Esophagus (tissue), 2 donors: ENCODE data around the gene WWOX. TPM values are rescaled to one million over a fixed set of nuclear protein-coding genes. Genes with fewer than 3 reads are reported as not detected.

ENCODE experiments used
- H3K27ac ChIP-seq, 2 donors: one replicate each; pipeline ENCODE4 v1.5.1; 2013; ENCODE audit warnings: low read depth in 2 of 2, mild to moderate bottlenecking in 2 of 2, inconsistent platforms in 1 of 2, low read length in 1 of 2, moderate library complexity in 1 of 2
- H3K27me3 ChIP-seq, 2 donors: one replicate each; pipeline ENCODE4 v1.6.1; 2013; ENCODE audit warnings: low read length in 2 of 2, control low read depth in 1 of 2, mild to moderate bottlenecking in 1 of 2; ENCODE audit not compliant: insufficient read depth in 2 of 2, control insufficient read depth in 1 of 2
- H3K36me3 ChIP-seq, 2 donors: one replicate each; pipeline ENCODE4 v1.6.1; 2013; ENCODE audit warnings: low read length in 1 of 2; ENCODE audit not compliant: control insufficient read depth in 2 of 2, insufficient read depth in 2 of 2
- H3K4me1 ChIP-seq, 2 donors: one replicate each; pipeline ENCODE4 v1.6.1; 2013; ENCODE audit warnings: low read length in 1 of 2; ENCODE audit not compliant: control insufficient read depth in 2 of 2, insufficient read depth in 2 of 2
- H3K4me3 ChIP-seq, 2 donors: one replicate each; pipeline ENCODE4 v1.5.1; 2013; ENCODE audit warnings: low read length in 2 of 2, mild to moderate bottlenecking in 2 of 2, low read depth in 1 of 2, moderate library complexity in 1 of 2
- H3K9me3 ChIP-seq, 2 donors: one replicate each; pipeline ENCODE4 v1.6.1; 2013; ENCODE audit warnings: mild to moderate bottlenecking in 2 of 2, low read depth in 1 of 2, low read length in 1 of 2, moderate library complexity in 1 of 2; ENCODE audit not compliant: control insufficient read depth in 2 of 2, insufficient read depth in 1 of 2
- WGBS, 2 donors: extraction: QIAGEN DNeasy Blood & Tissue Kit; methylation state at CpG; one replicate each; pipeline ENCODE4 v1.1.7; 2013; 5-methylcytosine and 5-hydroxymethylcytosine counted together
- polyA plus RNA-seq, 2 donors: library from polyadenylated mRNA; stranded (reverse); fragments of 200-250 nt; gene quantifications; one replicate each; pipeline ENCODE4 v1.2.3, GENCODE V29; 2013
- donor health status: healthy with polysubstance abuse.
- donor health status: Bipolar disorder and iron deficiency.

WWOX gene
- polyA plus RNA-seq, 2 donors = 6.4 to 9.1 TPM

GRCh38 chr16:78925083-78925767 is 825.8 kb downstream of the WWOX start:
- Histone ChIP-seq H3K4me1 (no peaks in the 10 kb centered on the region), H3K27me3 (no peaks in the 10 kb centered on the region), H3K36me3 (no peaks in the 10 kb centered on the region), H3K4me3 (no peak overlapping the region), H3K27ac (no peak overlapping the region), H3K9me3 (peaks cover 0 to 4% of the 10 kb centered on the region in 2 donors)
- WGBS, 2 donors = 68 to 73% methylated on average over 8 of the region's 8 CpGs

GRCh38 chr16:78926723-78927210 is 827.3 kb downstream of the WWOX start:
- H3K27me3 ChIP-seq = no peaks in the 10 kb centered on the region
- no peaks in the 10 kb centered on the region for H3K36me3 ChIP-seq
- H3K27ac ChIP-seq = no peak overlapping the region
- H3K4me3 ChIP-seq = no peak overlapping the region
- no peaks in the 10 kb centered on the region for H3K9me3 ChIP-seq
- no peaks in the 10 kb centered on the region for H3K4me1 ChIP-seq
- 72 to 84% methylated on average over 5 of the region's 5 CpGs for WGBS, 2 donors

- no peak overlapping the region for H3K27ac ChIP-seq
- no peaks in the 10 kb centered on the region for H3K4me1 ChIP-seq
- H3K4me3 ChIP-seq = peak overlapping the region in 1 of 2 donors; percentile 40
- whole genome bisulfite sequencing, 2 donors = 32 to 51% methylated on average over 4 of the region's 4 CpGs
- no peaks in the 10 kb centered on the region for H3K36me3 ChIP-seq
- H3K9me3 ChIP-seq = no peaks in the 10 kb centered on the region
- H3K27me3 ChIP-seq = no peaks in the 10 kb centered on the region
These were observed 828.3 kb downstream of the WWOX start for GRCh38 chr16:78927766-78928165.

GRCh38 chr16:78929841-78930240 is 830.4 kb downstream of the WWOX start:
- Histone ChIP-seq H3K27me3 (no peaks in the 10 kb centered on the region), H3K9me3 (no peaks in the 10 kb centered on the region)
- 93% methylated on average over 7 of the region's 7 CpGs for WGBS, 2 donors

GRCh38 chr16:78930561-78930960 is 831.1 kb downstream of the WWOX start:
- Histone ChIP-seq H3K9me3 (no peaks in the 10 kb centered on the region), H3K27ac (no peak overlapping the region), H3K4me3 (no peak overlapping the region), H3K36me3 (no peaks in the 10 kb centered on the region), H3K27me3 (no peaks in the 10 kb centered on the region), H3K4me1 (no peaks in the 10 kb centered on the region)
- 86 to 95% methylated on average over 4 of the region's 4 CpGs for WGBS, 2 donors

More at GRCh38 chr16:78929841-78930240, 830.4 kb downstream of the WWOX start:
- H3K4me3 ChIP-seq = no peak overlapping the region
- H3K4me1 ChIP-seq = no peaks in the 10 kb centered on the region
- no peaks in the 10 kb centered on the region for H3K36me3 ChIP-seq
- H3K27ac ChIP-seq = no peak overlapping the region

- no peaks in the 10 kb centered on the region for H3K27me3 ChIP-seq
- 97% methylated on average over 2 of the region's 2 CpGs for WGBS, 2 donors
- no peaks in the 10 kb centered on the region for H3K4me1 ChIP-seq
- no peaks in the 10 kb centered on the region for H3K36me3 ChIP-seq
- no peak overlapping the region for H3K27ac ChIP-seq
- no peaks in the 10 kb centered on the region for H3K9me3 ChIP-seq
- H3K4me3 ChIP-seq = no peak overlapping the region
These were observed 831.8 kb downstream of the WWOX start for GRCh38 chr16:78931267-78931666.

- Histone ChIP-seq H3K4me3 (no peak overlapping the region), H3K27me3 (no peaks in the 10 kb centered on the region), H3K27ac (no peak overlapping the region), H3K4me1 (no peaks in the 10 kb centered on the region), H3K9me3 (no peaks in the 10 kb centered on the region), H3K36me3 (no peaks in the 10 kb centered on the region)
- WGBS, 2 donors = 78 to 85% methylated on average over 4 of the region's 4 CpGs
These were observed 832.2 kb downstream of the WWOX start for GRCh38 chr16:78931678-78932077.

GRCh38 chr16:78932355-78932943 is 833.0 kb downstream of the WWOX start:
- Histone ChIP-seq H3K4me1 (no peaks in the 10 kb centered on the region), H3K9me3 (no peaks in the 10 kb centered on the region), H3K27ac (no peak overlapping the region), H3K36me3 (no peaks in the 10 kb centered on the region), H3K27me3 (no peaks in the 10 kb centered on the region), H3K4me3 (no peak overlapping the region)
- WGBS, 2 donors = 87 to 94% methylated on average over 9 of the region's 9 CpGs

- Histone ChIP-seq H3K4me1 (no peaks in the 10 kb centered on the region), H3K4me3 (no peak overlapping the region), H3K9me3 (no peaks in the 10 kb centered on the region), H3K27ac (no peak overlapping the region), H3K36me3 (no peaks in the 10 kb centered on the region), H3K27me3 (no peaks in the 10 kb centered on the region)
- 86 to 92% methylated on average over 3 of the region's 3 CpGs for WGBS, 2 donors
These were observed 836.6 kb downstream of the WWOX start for GRCh38 chr16:78936060-78936459.

GRCh38 chr16:78939597-78939996 is 840.1 kb downstream of the WWOX start:
- no peaks in the 10 kb centered on the region for H3K27me3 ChIP-seq
- 75 to 82% methylated on average over 6 of the region's 6 CpGs for WGBS, 2 donors
- H3K4me1 ChIP-seq = no peaks in the 10 kb centered on the region
- H3K4me3 ChIP-seq = no peak overlapping the region
- H3K9me3 ChIP-seq = no peaks in the 10 kb centered on the region
- H3K27ac ChIP-seq = no peak overlapping the region
- H3K36me3 ChIP-seq = no peaks in the 10 kb centered on the region
